K562 (cell line): ENCODE data around the gene TRIM2. TPM values are rescaled to one million over a fixed set of nuclear protein-coding genes. Genes with fewer than 3 reads are reported as not detected.

Experiments used
- CHCHD3 ChIP-seq: fragments of 250-450 bp; sonication (Bioruptor Pico); IDR thresholded peaks from 2 replicates; pipeline ENCODE4 v2.1.2; 2022; ENCODE audit warnings: mild to moderate bottlenecking
- FOXJ2 ChIP-seq: fragments of 200-800 bp; sonication (Bioruptor generic); IDR thresholded peaks from 2 replicates; pipeline ENCODE4 v1.6.1; 2016; ENCODE audit warnings: missing genetic modification characterization, missing compliant biosample characterization
- MAFG ChIP-seq: fragments of 450-650 bp; conservative IDR thresholded peaks from 2 replicates; pipeline ENCODE4 v1.6.1; 2016; ENCODE audit warnings: missing genetic modification characterization, missing compliant biosample characterization
- MCM2 ChIP-seq: fragments of 450-650 bp; IDR thresholded peaks from 2 replicates; pipeline ENCODE4 v1.6.1; 2017; ENCODE audit warnings: low read depth, mild to moderate bottlenecking
- NR1H2 ChIP-seq: sonication (generic); formaldehyde crosslinking; IDR thresholded peaks from 2 replicates; pipeline ENCODE4 v1.4.0; 2020; ENCODE audit warnings: mild to moderate bottlenecking, missing genetic modification reagents
- POLR2A ChIP-seq: fragments of 450-650 bp; conservative IDR thresholded peaks from 2 replicates; pipeline ENCODE4 v1.6.1; 2016
- RAD51 ChIP-seq: fragments of 450-650 bp; IDR thresholded peaks from 2 replicates; pipeline ENCODE4 v1.7.1; 2016; ENCODE audit warnings: low read depth, mild to moderate bottlenecking, borderline replicate concordance
- RFX5 ChIP-seq: IDR thresholded peaks from 2 replicates; pipeline ENCODE4 v1.6.1; 2011; ENCODE audit warnings: low read depth, mild to moderate bottlenecking, improper control_type of control experiment, low read length
- RHOXF2B ChIP-seq: fragments of 250-450 bp; sonication (Bioruptor Pico); conservative IDR thresholded peaks from 2 replicates; pipeline ENCODE4 v1.5.1; 2021
- SMAD2 ChIP-seq: fragments of 150-350 bp; IDR thresholded peaks from 2 replicates; pipeline ENCODE4 v1.6.1; 2014; ENCODE audit warnings: low read depth, mild to moderate bottlenecking, low read length
- TAF7 ChIP-seq: fragments of 450-650 bp; IDR thresholded peaks from 2 replicates; pipeline ENCODE4 v1.6.1; 2016; ENCODE audit warnings: missing genetic modification characterization, missing compliant biosample characterization
- XRCC3 ChIP-seq: fragments of 450-650 bp; IDR thresholded peaks from 2 replicates; pipeline ENCODE4 v1.6.1; 2017; ENCODE audit warnings: mild to moderate bottlenecking, moderate library complexity
- ZNF23 ChIP-seq: fragments of 250-450 bp; sonication (Bioruptor Pico); IDR thresholded peaks from 2 replicates; pipeline ENCODE4 v1.4.0; 2020; ENCODE audit warnings: mild to moderate bottlenecking
- ZNF347 ChIP-seq: fragments of 450-650 bp; formaldehyde crosslinking; IDR thresholded peaks from 2 replicates; pipeline ENCODE4 v1.4.0; 2020; ENCODE audit warnings: low read depth, mild to moderate bottlenecking, moderate library complexity
- ZNF384 ChIP-seq: IDR thresholded peaks from 2 replicates; pipeline ENCODE4 v1.6.1; 2012; ENCODE audit warnings: low read depth, low read length, improper control_type of control experiment
- ZNF507 ChIP-seq: conservative IDR thresholded peaks from 2 replicates; pipeline ENCODE4 v1.6.1; 2017; ENCODE audit warnings: missing genetic modification characterization, missing compliant biosample characterization
- ZZZ3 ChIP-seq: fragments of 450-650 bp; IDR thresholded peaks from 2 replicates; pipeline ENCODE4 v1.6.1; 2016; ENCODE audit warnings: antibody characterized with exemption, mild to moderate bottlenecking, moderate library complexity
- polyA plus RNA-seq, 8 experiments: library from polyadenylated mRNA; depleted of rRNA in 4 of 8; stranded (reverse) in 5 of 8; unstranded in 3 of 8; fragments of >200 nt; fragmentation: Nextera tagmentation in 2 of 8; fragmentation: Illumina TruSeq in 1 of 8; extraction: Ambion mirVana in 2 of 8; extraction: Trizol in 1 of 8; gene quantifications; 2 replicates each; pipeline versions ENCODE4 v1.2.1 to v1.2.3, GENCODE V29; 2011 to 2014; ENCODE audit warnings: inconsistent platforms in 1 of 8, missing spikeins in 1 of 8
- total RNA-seq, 7 experiments: library from RNA; depleted of rRNA in 6 of 7; stranded (reverse); fragments of >200 nt in 6 of 7; fragmentation: Illumina TruSeq in 2 of 7; extraction: Trizol in 2 of 7; gene quantifications; 2 replicates each; pipeline versions ENCODE4 v1.2.1 to v1.2.3, GENCODE V29; 2011 to 2021; ENCODE audit warnings: low replicate concordance in 1 of 7
- TF ChIP-seq, protein P1 (sequence below): fragments of 450-650 bp; IDR thresholded peaks from 2 replicates; pipeline ENCODE4 v1.6.1; 2014; ENCODE audit warnings: low read depth, mild to moderate bottlenecking, moderate library complexity, borderline replicate concordance
- TF ChIP-seq, protein P2 (sequence below), 2 experiments: fragments of 450-650 bp; conservative IDR thresholded peaks; 2 replicates each; pipeline ENCODE4 v1.6.1; 2017; ENCODE audit warnings: mild to moderate bottlenecking in 2 of 2, moderate library complexity in 2 of 2
- TF ChIP-seq, protein P3 (sequence below): sonication (generic); formaldehyde crosslinking; IDR thresholded peaks from 2 replicates; pipeline ENCODE4 v1.8.0; 2022; ENCODE audit warnings: mild to moderate bottlenecking, missing genetic modification reagents
- TF ChIP-seq, protein P4 (sequence below): fragments of 250-450 bp; sonication (Bioruptor Pico); IDR thresholded peaks from 2 replicates; pipeline ENCODE4 v1.8.0; 2021; ENCODE audit warnings: moderate library complexity, mild to moderate bottlenecking, inconsistent platforms
- TF ChIP-seq, protein P5 (sequence below): fragments of 250-450 bp; sonication (Bioruptor Pico); IDR thresholded peaks from 2 replicates; pipeline ENCODE4 v1.4.0; 2020; ENCODE audit warnings: mild to moderate bottlenecking, moderate library complexity

The TRIM2 gene
- total and polyA plus RNA-seq, 9 of the 15 experiments (the other 6 are each of a cell fraction or from before 2014, with no cell fraction given): 0.01 to 0.41 (median 0.13) TPM; not detected in 1

DNA sequence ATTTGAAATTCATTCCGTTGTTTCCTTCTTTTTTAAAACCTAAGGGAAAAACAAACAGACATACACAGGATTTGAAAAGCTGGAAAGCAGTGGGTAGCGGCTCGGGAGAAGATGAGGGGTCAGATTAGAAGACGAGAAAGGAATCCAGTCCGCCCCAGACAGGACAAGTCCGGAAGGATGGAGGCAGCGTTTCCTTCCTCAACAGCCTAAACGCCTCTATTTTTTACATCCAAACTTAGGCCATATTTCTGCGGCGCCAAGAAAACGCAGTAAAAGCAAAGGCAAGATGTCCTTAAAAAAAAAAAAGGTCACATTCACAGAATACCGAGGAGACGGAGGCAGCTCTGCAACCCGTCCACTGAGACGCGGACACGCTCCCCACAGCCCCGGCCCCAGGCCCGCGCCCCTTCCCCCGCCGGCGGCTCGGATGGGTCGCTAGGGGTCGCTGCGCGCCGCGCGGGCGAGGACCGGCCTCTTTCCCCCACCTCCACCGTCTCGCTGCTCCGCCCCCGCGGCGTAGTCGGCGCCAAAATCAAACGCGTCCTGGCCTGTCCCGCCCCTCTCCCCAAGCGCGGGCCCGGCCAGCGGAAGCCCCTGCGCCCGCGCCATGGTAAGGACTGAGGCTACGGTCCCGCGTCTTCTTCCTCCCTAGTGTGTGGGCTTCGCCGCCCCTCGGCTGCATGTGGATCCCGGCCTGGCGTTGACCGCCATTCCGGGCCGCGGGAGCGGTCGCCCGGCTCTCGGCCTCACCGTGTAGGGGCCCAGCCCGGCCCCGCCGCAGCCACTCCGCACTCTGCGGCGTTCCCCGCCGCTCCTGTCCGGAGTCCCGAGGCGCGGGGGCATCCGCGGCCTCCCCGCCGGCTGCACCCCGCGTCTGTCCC is 140.1 kb downstream of the TRIM2 start, which contains the start of gene MND1 (continued):
- TF ChIP-seq, protein P1, sequence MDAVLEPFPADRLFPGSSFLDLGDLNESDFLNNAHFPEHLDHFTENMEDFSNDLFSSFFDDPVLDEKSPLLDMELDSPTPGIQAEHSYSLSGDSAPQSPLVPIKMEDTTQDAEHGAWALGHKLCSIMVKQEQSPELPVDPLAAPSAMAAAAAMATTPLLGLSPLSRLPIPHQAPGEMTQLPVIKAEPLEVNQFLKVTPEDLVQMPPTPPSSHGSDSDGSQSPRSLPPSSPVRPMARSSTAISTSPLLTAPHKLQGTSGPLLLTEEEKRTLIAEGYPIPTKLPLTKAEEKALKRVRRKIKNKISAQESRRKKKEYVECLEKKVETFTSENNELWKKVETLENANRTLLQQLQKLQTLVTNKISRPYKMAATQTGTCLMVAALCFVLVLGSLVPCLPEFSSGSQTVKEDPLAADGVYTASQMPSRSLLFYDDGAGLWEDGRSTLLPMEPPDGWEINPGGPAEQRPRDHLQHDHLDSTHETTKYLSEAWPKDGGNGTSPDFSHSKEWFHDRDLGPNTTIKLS: peak; percentile 21; the same call in 1 of the 2 replicates
- TF ChIP-seq, protein P2, sequence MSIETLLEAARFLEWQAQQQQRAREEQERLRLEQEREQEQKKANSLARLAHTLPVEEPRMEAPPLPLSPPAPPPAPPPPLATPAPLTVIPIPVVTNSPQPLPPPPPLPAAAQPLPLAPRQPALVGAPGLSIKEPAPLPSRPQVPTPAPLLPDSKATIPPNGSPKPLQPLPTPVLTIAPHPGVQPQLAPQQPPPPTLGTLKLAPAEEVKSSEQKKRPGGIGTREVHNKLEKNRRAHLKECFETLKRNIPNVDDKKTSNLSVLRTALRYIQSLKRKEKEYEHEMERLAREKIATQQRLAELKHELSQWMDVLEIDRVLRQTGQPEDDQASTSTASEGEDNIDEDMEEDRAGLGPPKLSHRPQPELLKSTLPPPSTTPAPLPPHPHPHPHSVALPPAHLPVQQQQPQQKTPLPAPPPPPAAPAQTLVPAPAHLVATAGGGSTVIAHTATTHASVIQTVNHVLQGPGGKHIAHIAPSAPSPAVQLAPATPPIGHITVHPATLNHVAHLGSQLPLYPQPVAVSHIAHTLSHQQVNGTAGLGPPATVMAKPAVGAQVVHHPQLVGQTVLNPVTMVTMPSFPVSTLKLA (conservative IDR thresholded peaks at IDR 0.05): peak in 1 of 2 experiments; percentile 74; a peak in 2 of 4 replicates
- TF ChIP-seq, protein P3, sequence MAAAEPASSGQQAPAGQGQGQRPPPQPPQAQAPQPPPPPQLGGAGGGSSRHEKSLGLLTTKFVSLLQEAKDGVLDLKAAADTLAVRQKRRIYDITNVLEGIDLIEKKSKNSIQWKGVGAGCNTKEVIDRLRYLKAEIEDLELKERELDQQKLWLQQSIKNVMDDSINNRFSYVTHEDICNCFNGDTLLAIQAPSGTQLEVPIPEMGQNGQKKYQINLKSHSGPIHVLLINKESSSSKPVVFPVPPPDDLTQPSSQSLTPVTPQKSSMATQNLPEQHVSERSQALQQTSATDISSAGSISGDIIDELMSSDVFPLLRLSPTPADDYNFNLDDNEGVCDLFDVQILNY (CRISPR knock-in tag): 0 out of 2 replicates have a peak, but pooled peaks have one; percentile 76
- TF ChIP-seq POLR2A: peak; percentile 90
- TF ChIP-seq ZNF384: no peak
- TF ChIP-seq FOXJ2 (tag): no peak
- peak; percentile 86; the same call in 1 of the 2 replicates for TF ChIP-seq NR1H2 (CRISPR knock-in tag)
- no peak for TF ChIP-seq CHCHD3
- TF ChIP-seq MAFG (tag): no peak
- no peak for TF ChIP-seq MCM2
- no peak for TF ChIP-seq RFX5
- TF ChIP-seq ZNF347 (CRISPR knock-in tag): no peak
- TF ChIP-seq RAD51: no peak
- no peak for TF ChIP-seq ZNF23 (CRISPR knock-in tag)
- TF ChIP-seq SMAD2: no peak
- TF ChIP-seq, protein P4, sequence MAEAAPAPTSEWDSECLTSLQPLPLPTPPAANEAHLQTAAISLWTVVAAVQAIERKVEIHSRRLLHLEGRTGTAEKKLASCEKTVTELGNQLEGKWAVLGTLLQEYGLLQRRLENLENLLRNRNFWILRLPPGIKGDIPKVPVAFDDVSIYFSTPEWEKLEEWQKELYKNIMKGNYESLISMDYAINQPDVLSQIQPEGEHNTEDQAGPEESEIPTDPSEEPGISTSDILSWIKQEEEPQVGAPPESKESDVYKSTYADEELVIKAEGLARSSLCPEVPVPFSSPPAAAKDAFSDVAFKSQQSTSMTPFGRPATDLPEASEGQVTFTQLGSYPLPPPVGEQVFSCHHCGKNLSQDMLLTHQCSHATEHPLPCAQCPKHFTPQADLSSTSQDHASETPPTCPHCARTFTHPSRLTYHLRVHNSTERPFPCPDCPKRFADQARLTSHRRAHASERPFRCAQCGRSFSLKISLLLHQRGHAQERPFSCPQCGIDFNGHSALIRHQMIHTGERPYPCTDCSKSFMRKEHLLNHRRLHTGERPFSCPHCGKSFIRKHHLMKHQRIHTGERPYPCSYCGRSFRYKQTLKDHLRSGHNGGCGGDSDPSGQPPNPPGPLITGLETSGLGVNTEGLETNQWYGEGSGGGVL (CRISPR knock-in tag): no peak
- TF ChIP-seq TAF7 (tag): no peak
- TF ChIP-seq RHOXF2B (CRISPR knock-in tag): no peak
- TF ChIP-seq XRCC3: no peak
- TF ChIP-seq, protein P5, sequence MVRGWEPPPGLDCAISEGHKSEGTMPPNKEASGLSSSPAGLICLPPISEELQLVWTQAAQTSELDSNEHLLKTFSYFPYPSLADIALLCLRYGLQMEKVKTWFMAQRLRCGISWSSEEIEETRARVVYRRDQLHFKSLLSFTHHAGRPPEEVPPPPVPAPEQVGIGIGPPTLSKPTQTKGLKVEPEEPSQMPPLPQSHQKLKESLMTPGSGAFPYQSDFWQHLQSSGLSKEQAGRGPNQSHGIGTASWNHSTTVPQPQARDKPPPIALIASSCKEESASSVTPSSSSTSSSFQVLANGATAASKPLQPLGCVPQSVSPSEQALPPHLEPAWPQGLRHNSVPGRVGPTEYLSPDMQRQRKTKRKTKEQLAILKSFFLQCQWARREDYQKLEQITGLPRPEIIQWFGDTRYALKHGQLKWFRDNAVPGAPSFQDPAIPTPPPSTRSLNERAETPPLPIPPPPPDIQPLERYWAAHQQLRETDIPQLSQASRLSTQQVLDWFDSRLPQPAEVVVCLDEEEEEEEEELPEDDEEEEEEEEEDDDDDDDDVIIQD: no peak
- TF ChIP-seq ZZZ3: no peak
- no peak for TF ChIP-seq ZNF507
